Measurements from ENCODE around the gene WIPF2.

DNA sequence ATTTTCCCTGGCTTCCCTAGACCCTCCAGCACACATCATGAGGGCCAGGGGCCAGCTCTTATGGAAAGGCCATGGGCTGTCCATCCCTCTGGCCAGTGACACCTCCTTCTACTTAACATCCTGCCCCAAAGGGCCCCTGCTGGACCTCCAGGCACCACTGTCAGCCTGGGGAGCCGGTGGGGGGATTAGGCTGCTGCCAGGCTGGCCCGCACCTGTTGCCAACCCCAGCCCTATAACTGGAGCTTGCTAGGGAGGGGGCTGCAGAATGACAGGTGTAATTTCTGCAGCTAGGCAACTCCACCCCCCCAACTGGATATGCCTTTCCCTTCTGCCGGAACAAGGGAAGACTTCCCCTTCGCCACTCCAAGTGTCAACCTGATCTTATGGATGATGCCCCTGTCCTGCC lies 102.4 kb downstream of the WIPF2 start:
- TF ChIP-seq POLR2A (IDR thresholded peaks at IDR 0.05; ENCODE audit: low read depth, low read length), result no peak
- TF ChIP-seq MYC (IDR thresholded peaks at IDR 0.05; ENCODE audit: low read depth, low read length), result no peak
- TF ChIP-seq, protein P1, sequence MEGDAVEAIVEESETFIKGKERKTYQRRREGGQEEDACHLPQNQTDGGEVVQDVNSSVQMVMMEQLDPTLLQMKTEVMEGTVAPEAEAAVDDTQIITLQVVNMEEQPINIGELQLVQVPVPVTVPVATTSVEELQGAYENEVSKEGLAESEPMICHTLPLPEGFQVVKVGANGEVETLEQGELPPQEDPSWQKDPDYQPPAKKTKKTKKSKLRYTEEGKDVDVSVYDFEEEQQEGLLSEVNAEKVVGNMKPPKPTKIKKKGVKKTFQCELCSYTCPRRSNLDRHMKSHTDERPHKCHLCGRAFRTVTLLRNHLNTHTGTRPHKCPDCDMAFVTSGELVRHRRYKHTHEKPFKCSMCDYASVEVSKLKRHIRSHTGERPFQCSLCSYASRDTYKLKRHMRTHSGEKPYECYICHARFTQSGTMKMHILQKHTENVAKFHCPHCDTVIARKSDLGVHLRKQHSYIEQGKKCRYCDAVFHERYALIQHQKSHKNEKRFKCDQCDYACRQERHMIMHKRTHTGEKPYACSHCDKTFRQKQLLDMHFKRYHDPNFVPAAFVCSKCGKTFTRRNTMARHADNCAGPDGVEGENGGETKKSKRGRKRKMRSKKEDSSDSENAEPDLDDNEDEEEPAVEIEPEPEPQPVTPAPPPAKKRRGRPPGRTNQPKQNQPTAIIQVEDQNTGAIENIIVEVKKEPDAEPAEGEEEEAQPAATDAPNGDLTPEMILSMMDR (IDR thresholded peaks at IDR 0.05; ENCODE audit: extremely low read depth in 1 of 2, insufficient read depth in 1 of 2, low read depth in 1 of 2, low read length in 2 of 2), result no peak
- no peak for TF ChIP-seq EZH2 (IDR thresholded peaks at IDR 0.05; ENCODE audit: borderline replicate concordance, low read depth, low read length, severe bottlenecking)
- TF ChIP-seq, protein P2, sequence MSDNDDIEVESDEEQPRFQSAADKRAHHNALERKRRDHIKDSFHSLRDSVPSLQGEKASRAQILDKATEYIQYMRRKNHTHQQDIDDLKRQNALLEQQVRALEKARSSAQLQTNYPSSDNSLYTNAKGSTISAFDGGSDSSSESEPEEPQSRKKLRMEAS (IDR thresholded peaks at IDR 0.05; ENCODE audit: insufficient read depth, insufficient read length), result no peak
- no peak for TF ChIP-seq JUN (IDR thresholded peaks at IDR 0.05; ENCODE audit: borderline replicate concordance, insufficient read depth, insufficient read length, low read depth)
- no peak for TF ChIP-seq POLR2AphosphoS5 (IDR thresholded peaks at IDR 0.05; ENCODE audit: insufficient read depth, low read depth, low read length)
- TF ChIP-seq GATA2 (IDR thresholded peaks at IDR 0.05; ENCODE audit: insufficient read depth, insufficient read length, low read depth, low read length), result no peak
- no peak for TF ChIP-seq FOS (IDR thresholded peaks at IDR 0.05; ENCODE audit: borderline replicate concordance, insufficient read depth, low read length)

Measured in endothelial cell of umbilical vein (primary cell).